Suprapubic skin (tissue), 3 donors: ENCODE data around the gene EMID1.

ENCODE experiments used
- EP300 ChIP-seq: sonication (generic); formaldehyde crosslinking; IDR thresholded peaks from one replicate; pipeline ENCODE4 v1.6.1; 2017; ENCODE audit warnings: antibody characterized with exemption
- POLR2A ChIP-seq, 2 donors: fragments of 450-650 bp; IDR thresholded peaks; one replicate each; pipeline ENCODE4 v1.6.1; 2017; ENCODE audit warnings: antibody characterized with exemption in 2 of 2, mild to moderate bottlenecking in 2 of 2, moderate library complexity in 2 of 2
- TF ChIP-seq, protein P1 (sequence below), 2 donors: fragments of 200-600 bp in 1 of 2; fragments of 450-650 bp in 1 of 2; sonication (generic) in 1 of 2; IDR thresholded peaks; one replicate each; pipeline ENCODE4 v1.5.1; 2016 to 2019; ENCODE audit warnings: antibody characterized with exemption in 2 of 2, mild to moderate bottlenecking in 1 of 2, moderate library complexity in 1 of 2

DNA sequence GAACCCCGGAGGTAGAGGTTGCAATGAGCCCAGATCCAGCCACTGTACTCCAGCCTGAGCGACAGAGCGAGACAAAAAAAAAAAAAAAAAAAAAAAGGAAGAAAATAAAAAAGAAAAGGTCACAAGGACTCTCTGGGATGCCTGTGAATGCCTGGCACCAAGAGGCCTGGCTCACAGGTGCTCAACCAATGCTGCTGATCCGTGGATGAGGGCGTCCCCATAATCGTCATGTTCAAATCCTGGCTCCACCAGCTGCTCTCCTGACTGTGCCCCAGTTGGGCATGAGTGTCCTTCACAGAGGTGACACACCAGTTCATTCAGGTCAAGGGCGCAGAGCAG is 100.1 kb downstream of the EMID1 start:
- TF ChIP-seq, protein P1, sequence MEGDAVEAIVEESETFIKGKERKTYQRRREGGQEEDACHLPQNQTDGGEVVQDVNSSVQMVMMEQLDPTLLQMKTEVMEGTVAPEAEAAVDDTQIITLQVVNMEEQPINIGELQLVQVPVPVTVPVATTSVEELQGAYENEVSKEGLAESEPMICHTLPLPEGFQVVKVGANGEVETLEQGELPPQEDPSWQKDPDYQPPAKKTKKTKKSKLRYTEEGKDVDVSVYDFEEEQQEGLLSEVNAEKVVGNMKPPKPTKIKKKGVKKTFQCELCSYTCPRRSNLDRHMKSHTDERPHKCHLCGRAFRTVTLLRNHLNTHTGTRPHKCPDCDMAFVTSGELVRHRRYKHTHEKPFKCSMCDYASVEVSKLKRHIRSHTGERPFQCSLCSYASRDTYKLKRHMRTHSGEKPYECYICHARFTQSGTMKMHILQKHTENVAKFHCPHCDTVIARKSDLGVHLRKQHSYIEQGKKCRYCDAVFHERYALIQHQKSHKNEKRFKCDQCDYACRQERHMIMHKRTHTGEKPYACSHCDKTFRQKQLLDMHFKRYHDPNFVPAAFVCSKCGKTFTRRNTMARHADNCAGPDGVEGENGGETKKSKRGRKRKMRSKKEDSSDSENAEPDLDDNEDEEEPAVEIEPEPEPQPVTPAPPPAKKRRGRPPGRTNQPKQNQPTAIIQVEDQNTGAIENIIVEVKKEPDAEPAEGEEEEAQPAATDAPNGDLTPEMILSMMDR (IDR thresholded peaks at IDR 0.05): no peak
- TF ChIP-seq EP300 (no peak), POLR2A (IDR thresholded peaks at IDR 0.05) (no peak)
